H9 (cell line): ENCODE data around the gene PAOX. TPM values are rescaled to one million over a fixed set of nuclear protein-coding genes. Genes with fewer than 3 reads are reported as not detected.

Source experiments
- DNase-seq: peaks from one replicate; pipeline ENCODE4 v3.0.0-alpha.2; 2017
- H2AFZ ChIP-seq: one replicate; pipeline ENCODE4 v1.6.1; 2013; ENCODE audit warnings: mild to moderate bottlenecking, low read length, control low read depth, moderate library complexity
- H2AK5ac ChIP-seq: 2 replicates; pipeline ENCODE4 v1.6.1; 2013; ENCODE audit warnings: low read length, control low read depth, mixed read lengths; ENCODE audit not compliant: insufficient read length
- H2BK120ac ChIP-seq: one replicate; pipeline ENCODE4 v1.6.1; 2013; ENCODE audit warnings: low read depth, mild to moderate bottlenecking, low read length, control low read depth, inconsistent platforms; ENCODE audit not compliant: poor library complexity, severe bottlenecking
- H2BK12ac ChIP-seq: 2 replicates; pipeline ENCODE4 v1.6.1; 2013; ENCODE audit warnings: low read length, control low read depth, mixed read lengths, low read depth; ENCODE audit not compliant: insufficient read length
- H2BK15ac ChIP-seq: 2 replicates; pipeline ENCODE4 v1.6.1; 2013; ENCODE audit warnings: low read depth, low read length, control low read depth
- H2BK20ac ChIP-seq: one replicate; pipeline ENCODE4 v1.6.1; 2013; ENCODE audit warnings: low read depth, mild to moderate bottlenecking, low read length, control low read depth, inconsistent platforms; ENCODE audit not compliant: poor library complexity, severe bottlenecking
- H2BK5ac ChIP-seq: 2 replicates; pipeline ENCODE4 v1.6.1; 2013; ENCODE audit warnings: low read length, control low read depth, mixed read lengths; ENCODE audit not compliant: insufficient read length
- H3K14ac ChIP-seq: 2 replicates; pipeline ENCODE4 v1.6.1; 2013; ENCODE audit warnings: low read length, control low read depth; ENCODE audit not compliant: insufficient read depth
- H3K18ac ChIP-seq: 2 replicates; pipeline ENCODE4 v1.6.1; 2013; ENCODE audit warnings: low read depth, mild to moderate bottlenecking, mixed read lengths, low read length, control low read depth; ENCODE audit not compliant: insufficient read length
- H3K23ac ChIP-seq: 2 replicates; pipeline ENCODE4 v1.6.1; 2013; ENCODE audit warnings: low read length, control low read depth, mixed read lengths, low read depth; ENCODE audit not compliant: insufficient read length
- H3K23me2 ChIP-seq: 2 replicates; pipeline ENCODE4 v1.6.1; 2013; ENCODE audit warnings: low read depth, mild to moderate bottlenecking, mixed read lengths, low read length, control low read depth; ENCODE audit not compliant: insufficient read length, poor library complexity, severe bottlenecking
- H3K27ac ChIP-seq: 2 replicates; pipeline ENCODE4 v1.5.1; 2013; ENCODE audit warnings: low read length, control low read depth, mixed read lengths, low read depth; ENCODE audit not compliant: insufficient read length
- H3K27me3 ChIP-seq: 2 replicates; pipeline ENCODE4 v1.6.1; 2013; ENCODE audit warnings: low read length, control low read depth, inconsistent platforms; ENCODE audit not compliant: insufficient read depth
- H3K4ac ChIP-seq: 2 replicates; pipeline ENCODE4 v1.6.1; 2013; ENCODE audit warnings: low read depth, mild to moderate bottlenecking, control low read depth, inconsistent platforms, low read length, moderate library complexity
- H3K4me1 ChIP-seq: 2 replicates; pipeline ENCODE4 v1.6.1; 2013; ENCODE audit warnings: low read length, control low read depth, inconsistent platforms; ENCODE audit not compliant: insufficient read depth
- H3K4me2 ChIP-seq: 2 replicates; pipeline ENCODE4 v1.6.1; 2013; ENCODE audit warnings: low read length, control low read depth, mixed read lengths; ENCODE audit not compliant: insufficient read length, insufficient read depth
- H3K56ac ChIP-seq: 2 replicates; pipeline ENCODE4 v1.6.1; 2013; ENCODE audit warnings: low read depth, mild to moderate bottlenecking, mixed read lengths, low read length, control low read depth; ENCODE audit not compliant: insufficient read length
- H3K79me1 ChIP-seq: 2 replicates; pipeline ENCODE4 v1.6.1; 2013; ENCODE audit warnings: low read depth, mild to moderate bottlenecking, moderate library complexity, low read length, control low read depth, inconsistent platforms; ENCODE audit not compliant: insufficient read depth, poor library complexity, severe bottlenecking
- H3K79me2 ChIP-seq: 2 replicates; pipeline ENCODE4 v1.6.1; 2013; ENCODE audit warnings: low read length, control low read depth, inconsistent platforms; ENCODE audit not compliant: insufficient read depth
- H3K9ac ChIP-seq: 2 replicates; pipeline ENCODE4 v1.6.1; 2013; ENCODE audit warnings: low read length, control low read depth, mixed read lengths; ENCODE audit not compliant: insufficient read length; ENCODE audit errors: extremely low read depth
- H3K9me3 ChIP-seq: one replicate; pipeline ENCODE4 v1.6.1; 2013; ENCODE audit warnings: low read depth, low read length, inconsistent platforms; ENCODE audit not compliant: control insufficient read depth
- H3T11ph ChIP-seq: one replicate; pipeline ENCODE4 v1.6.1; 2013; ENCODE audit warnings: mild to moderate bottlenecking, low read length, control low read depth, inconsistent platforms
- H4K20me1 ChIP-seq: one replicate; pipeline ENCODE4 v1.6.1; 2013; ENCODE audit not compliant: control insufficient read depth, insufficient read length, insufficient read depth
- H4K5ac ChIP-seq: 2 replicates; pipeline ENCODE4 v1.6.1; 2013; ENCODE audit warnings: low read depth, mild to moderate bottlenecking, mixed read lengths, low read length, control low read depth; ENCODE audit not compliant: insufficient read length
- H4K8ac ChIP-seq: replicated peaks from 2 replicates; pipeline ENCODE4 v1.6.1; 2013; ENCODE audit warnings: low read length, control low read depth, mixed read lengths, low read depth; ENCODE audit not compliant: insufficient read length
- H4K91ac ChIP-seq: 2 replicates; pipeline ENCODE4 v1.6.1; 2013; ENCODE audit warnings: low read depth, mild to moderate bottlenecking, moderate library complexity, mixed read lengths, low read length, control low read depth; ENCODE audit not compliant: insufficient read length
- H3K27ac Mint-ChIP-seq, 3 experiments: 2 replicates in 2 of 3; 3 replicates in 1 of 3; pipeline ENCODE4 v1.8.0; 2020 to 2021; ENCODE audit warnings: mixed read lengths in 3 of 3, mild to moderate bottlenecking in 1 of 3, moderate library complexity in 1 of 3
- H3K27me3 Mint-ChIP-seq: 2 replicates; pipeline ENCODE4 v1.8.0; 2021; ENCODE audit warnings: low read depth, mild to moderate bottlenecking, moderate library complexity, mixed read lengths
- H3K36me3 Mint-ChIP-seq, 3 experiments: 2 replicates in 2 of 3; 3 replicates in 1 of 3; pipeline ENCODE4 v1.8.0; 2020 to 2021; ENCODE audit warnings: low read depth in 3 of 3, mixed read lengths in 3 of 3; ENCODE audit not compliant: insufficient read depth in 1 of 3
- H3K4me1 Mint-ChIP-seq, 2 experiments: 2 replicates each; pipeline ENCODE4 v1.8.0; 2020; ENCODE audit warnings: mixed read lengths in 2 of 2
- H3K4me3 Mint-ChIP-seq, 2 experiments: 2 replicates in 1 of 2; 3 replicates in 1 of 2; pipeline ENCODE4 v1.8.0; 2020 to 2021; ENCODE audit warnings: mild to moderate bottlenecking in 2 of 2, mixed read lengths in 2 of 2, moderate library complexity in 1 of 2
- H3K9me3 Mint-ChIP-seq, 2 experiments: 2 replicates in 1 of 2; 3 replicates in 1 of 2; pipeline ENCODE4 v1.8.0; 2020; ENCODE audit warnings: mild to moderate bottlenecking in 2 of 2, mixed read lengths in 2 of 2, moderate library complexity in 1 of 2
- whole genome bisulfite sequencing: extraction: QIAGEN DNeasy Blood & Tissue Kit; methylation state at CpG from one replicate; pipeline ENCODE4 v1.1.7; 2013; ENCODE audit warnings: missing lambda C conversion rate, low lambda C conversion rate, mixed read lengths; ENCODE audit not compliant: insufficient read length; ENCODE audit errors: extremely low coverage; 5-methylcytosine and 5-hydroxymethylcytosine counted together
- total RNA-seq: library from RNA; stranded (reverse); gene quantifications from 2 replicates; pipeline ENCODE4 v1.2.1, GENCODE V29; 2021
- TF ChIP-seq, protein P1 (sequence below): fragments of 200-600 bp; sonication (generic); conservative IDR thresholded peaks from 3 replicates; pipeline ENCODE4 v1.8.0; 2021; ENCODE audit warnings: antibody characterized with exemption, mild to moderate bottlenecking

PAOX gene
- total RNA-seq, 1 experiment from 2014 or later: 5.6 TPM

- H3K27ac Mint-ChIP-seq: no peak overlapping the region
- no peak overlapping the region for H3K56ac ChIP-seq
- no peak overlapping the region for H2BK15ac ChIP-seq
- H2AFZ ChIP-seq: no peak overlapping the region
- no peak overlapping the region for H3K18ac ChIP-seq
- no peak overlapping the region for H3K9ac ChIP-seq
- no peaks in the 10 kb centered on the region for H3K79me1 ChIP-seq
- peaks cover 4 to 28% of the 10 kb centered on the region in 2 experiments; a peak in 3 of 4 replicates for H3K4me1 Mint-ChIP-seq
- H3K4me3 Mint-ChIP-seq: no peak overlapping the region
- H3T11ph ChIP-seq: no peak overlapping the region
- no peak overlapping the region for H4K8ac ChIP-seq
- no peaks in the 10 kb centered on the region; a peak in 1 of 5 replicates for H3K9me3 Mint-ChIP-seq
- H3K14ac ChIP-seq: no peak overlapping the region
- H3K23ac ChIP-seq: no peak overlapping the region
- no peak overlapping the region for H2AK5ac ChIP-seq
- H2BK12ac ChIP-seq: no peak overlapping the region
- H3K27ac ChIP-seq: no peak overlapping the region
- no peak overlapping the region for H4K91ac ChIP-seq
- no peak for DNase-seq
- no peak overlapping the region for H2BK120ac ChIP-seq
- no peak overlapping the region for H2BK5ac ChIP-seq
- no peaks in the 10 kb centered on the region for H3K4me1 ChIP-seq
- H4K20me1 ChIP-seq: no peaks in the 10 kb centered on the region
- TF ChIP-seq, protein P1, sequence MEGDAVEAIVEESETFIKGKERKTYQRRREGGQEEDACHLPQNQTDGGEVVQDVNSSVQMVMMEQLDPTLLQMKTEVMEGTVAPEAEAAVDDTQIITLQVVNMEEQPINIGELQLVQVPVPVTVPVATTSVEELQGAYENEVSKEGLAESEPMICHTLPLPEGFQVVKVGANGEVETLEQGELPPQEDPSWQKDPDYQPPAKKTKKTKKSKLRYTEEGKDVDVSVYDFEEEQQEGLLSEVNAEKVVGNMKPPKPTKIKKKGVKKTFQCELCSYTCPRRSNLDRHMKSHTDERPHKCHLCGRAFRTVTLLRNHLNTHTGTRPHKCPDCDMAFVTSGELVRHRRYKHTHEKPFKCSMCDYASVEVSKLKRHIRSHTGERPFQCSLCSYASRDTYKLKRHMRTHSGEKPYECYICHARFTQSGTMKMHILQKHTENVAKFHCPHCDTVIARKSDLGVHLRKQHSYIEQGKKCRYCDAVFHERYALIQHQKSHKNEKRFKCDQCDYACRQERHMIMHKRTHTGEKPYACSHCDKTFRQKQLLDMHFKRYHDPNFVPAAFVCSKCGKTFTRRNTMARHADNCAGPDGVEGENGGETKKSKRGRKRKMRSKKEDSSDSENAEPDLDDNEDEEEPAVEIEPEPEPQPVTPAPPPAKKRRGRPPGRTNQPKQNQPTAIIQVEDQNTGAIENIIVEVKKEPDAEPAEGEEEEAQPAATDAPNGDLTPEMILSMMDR: no peak
- H3K27me3 Mint-ChIP-seq: peaks cover 16% of the 10 kb centered on the region
- H3K4me2 ChIP-seq: no peak overlapping the region
- no peaks in the 10 kb centered on the region for H3K79me2 ChIP-seq
- no CpG with 5 or more reads among the region's 9 CpGs for WGBS
- H2BK20ac ChIP-seq: no peak overlapping the region
- no peaks in the 10 kb centered on the region; the same call in 1 of the 2 replicates for H3K27me3 ChIP-seq
- no peaks in the 10 kb centered on the region for H3K23me2 ChIP-seq
- no peak overlapping the region for H4K5ac ChIP-seq
- H3K4ac ChIP-seq: no peak overlapping the region
- no peaks in the 10 kb centered on the region for H3K9me3 ChIP-seq
- no peaks in the 10 kb centered on the region; a peak in 1 of 7 replicates for H3K36me3 Mint-ChIP-seq
These were observed 29.5 kb upstream of the PAOX start for GRCh38 chr10:133349577-133350011.
